ENCODE data around the gene EFCAB13. TPM values are rescaled to one million over a fixed set of nuclear protein-coding genes. Genes with fewer than 3 reads are reported as not detected.

EFCAB13 gene
- total RNA-seq, 4 donors from 2014 or later: 6.4 to 13.0 (median 11.0) TPM

DNA sequence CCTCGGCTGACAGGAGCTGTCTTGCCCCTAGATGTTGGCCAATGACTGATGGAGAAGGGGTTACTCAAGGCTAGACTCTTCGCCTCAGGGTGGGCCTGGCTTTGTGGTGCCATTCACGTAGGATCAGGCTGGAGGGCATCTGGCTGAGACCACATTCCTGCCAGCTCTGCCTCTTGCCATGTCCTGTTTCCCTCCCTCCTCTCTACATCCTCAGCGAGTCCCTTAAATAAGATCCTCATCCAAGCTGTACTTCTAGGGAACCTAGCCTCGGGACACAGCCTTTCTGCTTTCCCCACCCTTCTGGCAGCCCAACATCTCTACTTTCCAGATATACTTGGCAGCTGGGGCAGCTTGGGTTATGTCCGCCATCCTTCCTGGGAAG, 27.9 kb upstream of the EFCAB13 start:
- no peak for TF ChIP-seq CTCF (IDR thresholded peaks at IDR 0.05; ENCODE audit: low read depth)

- TF ChIP-seq CTCF (IDR thresholded peaks at IDR 0.05; ENCODE audit: low read depth): no peak
Measured at GRCh38 chr17:47297661-47298400, 25.9 kb upstream of the EFCAB13 start.

DNA sequence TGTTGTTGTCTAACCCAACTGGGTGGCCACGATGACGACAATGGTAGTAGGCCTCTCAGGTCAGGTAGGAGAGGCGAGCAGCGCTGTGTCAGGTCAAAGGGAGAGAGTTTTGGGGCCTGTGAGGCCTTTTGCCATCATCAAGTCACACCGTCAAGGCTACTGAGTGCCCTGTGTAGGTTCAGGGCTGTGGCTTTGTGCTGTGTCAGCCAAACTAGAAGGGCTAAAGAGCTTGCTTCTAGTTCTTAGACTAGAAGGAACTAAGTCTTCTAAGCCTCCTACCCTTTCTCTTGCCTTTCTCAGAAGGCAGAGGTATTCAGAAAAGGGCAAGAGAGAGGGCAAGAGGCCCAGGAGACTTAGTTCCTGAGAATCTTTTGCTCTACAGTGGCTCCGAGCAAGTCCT, 25.0 kb upstream of the EFCAB13 start:
- no peak for TF ChIP-seq CTCF (IDR thresholded peaks at IDR 0.05; ENCODE audit: low read depth)

GRCh38 chr17:47299239-47299910, 24.4 kb upstream of the EFCAB13 start:
- TF ChIP-seq CTCF (IDR thresholded peaks at IDR 0.05; ENCODE audit: low read depth): no peak

DNA sequence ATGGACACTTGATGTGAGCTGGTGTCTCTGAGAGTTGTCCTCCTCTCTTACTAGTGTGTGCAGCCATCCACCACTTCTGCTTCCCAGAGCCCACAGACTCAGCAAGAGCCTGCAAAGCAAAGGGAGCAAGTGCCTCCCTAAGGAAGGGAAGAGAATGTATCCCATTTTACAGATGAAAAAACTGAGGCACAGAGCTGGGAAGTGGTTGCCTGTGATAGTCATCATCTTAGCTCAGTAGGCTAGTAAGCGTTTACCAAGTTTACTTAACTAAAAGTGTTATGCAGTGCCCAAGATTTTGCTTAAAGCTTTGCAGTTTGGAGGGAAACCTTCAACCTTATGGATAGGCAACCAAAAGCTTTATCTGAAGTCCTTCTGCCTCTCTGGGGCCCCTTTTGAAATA, 23.0 kb upstream of the EFCAB13 start:
- TF ChIP-seq CTCF (IDR thresholded peaks at IDR 0.05; ENCODE audit: low read depth): no peak

DNA sequence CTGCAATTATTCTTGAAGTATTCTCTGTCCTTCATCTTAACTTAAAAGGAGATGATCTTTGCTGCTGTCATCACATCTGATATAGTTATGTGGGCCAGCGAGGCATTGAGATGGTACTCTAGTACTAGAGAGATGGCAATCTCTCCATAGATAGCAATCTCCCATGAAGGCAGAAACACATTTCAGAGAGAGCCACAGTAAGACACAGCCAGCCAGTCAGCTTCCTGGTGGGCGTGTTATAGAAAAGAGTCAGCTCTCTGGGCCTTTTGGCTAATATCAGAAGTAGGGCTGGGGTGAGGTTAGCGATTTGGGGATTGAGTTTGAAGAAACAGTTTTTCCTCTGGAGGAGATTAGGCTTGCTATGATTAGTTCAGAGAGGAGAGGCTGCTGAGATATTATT, 22.6 kb upstream of the EFCAB13 start:
- TF ChIP-seq CTCF (IDR thresholded peaks at IDR 0.05; ENCODE audit: low read depth): no peak

- TF ChIP-seq CTCF (IDR thresholded peaks at IDR 0.05; ENCODE audit: low read depth): no peak
Measured at GRCh38 chr17:47301831-47302230, 21.9 kb upstream of the EFCAB13 start.
